Right lobe of liver (tissue), 6 donors: Measurements from ENCODE around the gene SKAP2. TPM values are rescaled to one million over a fixed set of nuclear protein-coding genes. Genes with fewer than 3 reads are reported as not detected.

Experiments
- ATAC-seq, 4 donors: fragments of 200-7000 bp; cut with Tn5 transposase; one replicate each; pipeline ENCODE4 v1.9.1; 2020; ENCODE audit warnings: mild to moderate bottlenecking in 4 of 4, moderate library complexity in 4 of 4
- DNase-seq, 3 donors: peaks; one replicate each; pipeline ENCODE4 v3.0.0-alpha.2; 2020
- H3K27ac ChIP-seq, 3 donors: fragments of 200-600 bp; one replicate each; pipeline ENCODE4 v1.8.0; 2022
- H3K27me3 ChIP-seq, 2 donors: fragments of 200-600 bp; one replicate each; pipeline ENCODE4 v1.8.0; 2022
- H3K36me3 ChIP-seq, 4 donors: fragments of 200-600 bp; sonication (generic) in 1 of 4; one replicate each; pipeline versions ENCODE4 v1.5.1 to v1.8.0; 2017 to 2022; ENCODE audit warnings: control low read depth in 1 of 4
- H3K4me1 ChIP-seq, 4 donors: fragments of 200-600 bp; sonication (generic) in 1 of 4; one replicate each; pipeline versions ENCODE4 v1.5.1 to v1.8.0; 2017 to 2022; ENCODE audit warnings: control low read depth in 1 of 4
- H3K4me3 ChIP-seq, 3 donors: fragments of 200-600 bp; one replicate each; pipeline ENCODE4 v1.8.0; 2022
- H3K9me3 ChIP-seq, 4 donors: fragments of 200-600 bp; sonication (generic) in 1 of 4; one replicate each; pipeline versions ENCODE4 v1.5.1 to v1.8.0; 2017 to 2022; ENCODE audit warnings: control low read depth in 1 of 4
- POLR2A ChIP-seq: fragments of 450-650 bp; IDR thresholded peaks from one replicate; pipeline ENCODE4 v1.6.1; 2017; ENCODE audit warnings: antibody characterized with exemption, mild to moderate bottlenecking
- WGBS: methylation state at CpG from one replicate; pipeline ENCODE4 v1.1.6; 2018; ENCODE audit warnings: low coverage, low lambda C conversion rate; ENCODE audit not compliant: insufficient coverage; ENCODE audit errors: missing lambda C conversion rate; 5-methylcytosine and 5-hydroxymethylcytosine counted together
- intact Hi-C, 2 donors: fragments of 100-400 bp; cut with DNase I; formaldehyde crosslinking; loops; one replicate each; pipeline versions ENCODE4 v1.11.2 to v1.14.1; 2022
- total RNA-seq, 6 experiments: library from RNA; depleted of rRNA in 2 of 6; stranded (reverse); fragments of >200 nt in 2 of 6; fragmentation: NEBNext Ultra II Directional in 3 of 6; extraction: Animal tissue kit (Norgen Biotek cat#: 25700) in 3 of 6; gene quantifications; one replicate each; pipeline versions ENCODE4 v1.1.0 to v1.2.4, GENCODE V29; 2016 to 2023
- TF ChIP-seq, protein P1 (sequence below), 4 donors: fragments of 200-600 bp in 3 of 4; fragments of 450-650 bp in 1 of 4; IDR thresholded peaks; one replicate each; pipeline versions ENCODE4 v1.5.1 to v1.8.0; 2016 to 2022; ENCODE audit warnings: antibody characterized with exemption in 4 of 4, mild to moderate bottlenecking in 2 of 4
- donor health status: DM: no; HTN: yes; CAD: no.
- donor health status: DM: no; HTN: no; CAD: no.
- donor health status: DM: no; HTN: no; CAD: no.
- donor health status: DM: no; HTN: yes; CAD: no.
- donor health status: DM: no; HTN: yes; CAD: no.

Gene SKAP2
- total RNA-seq, 6 experiments from 2014 or later, result 4.7 to 19.6 (median 9.0) TPM

DNA sequence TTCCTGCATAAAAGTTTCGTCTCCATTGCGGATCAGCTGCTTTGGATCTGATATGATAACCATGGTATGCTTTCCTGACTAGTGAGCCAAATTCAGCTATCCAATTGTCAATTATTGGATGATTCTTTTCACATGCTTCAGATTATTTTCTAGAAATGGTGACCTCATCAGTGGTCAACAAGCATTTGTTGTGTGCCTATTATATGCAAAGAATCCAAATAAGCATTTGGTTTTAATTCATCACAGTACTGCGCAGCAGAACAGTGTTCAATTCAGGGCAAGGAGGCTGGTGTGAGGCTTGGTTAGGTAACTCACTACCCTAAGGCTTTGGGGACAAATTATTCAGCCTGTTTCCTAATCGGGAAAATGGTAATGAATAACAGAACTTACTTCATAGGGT lies 200.5 kb downstream of the SKAP2 start:
- no peak for ATAC-seq
- 71% methylated on average over 4 of the region's 4 CpGs for WGBS
- no peaks in the 10 kb centered on the region for H3K27me3 ChIP-seq
- H3K4me1 ChIP-seq, result no peaks in the 10 kb centered on the region
- no peak for TF ChIP-seq POLR2A
- TF ChIP-seq, protein P1, sequence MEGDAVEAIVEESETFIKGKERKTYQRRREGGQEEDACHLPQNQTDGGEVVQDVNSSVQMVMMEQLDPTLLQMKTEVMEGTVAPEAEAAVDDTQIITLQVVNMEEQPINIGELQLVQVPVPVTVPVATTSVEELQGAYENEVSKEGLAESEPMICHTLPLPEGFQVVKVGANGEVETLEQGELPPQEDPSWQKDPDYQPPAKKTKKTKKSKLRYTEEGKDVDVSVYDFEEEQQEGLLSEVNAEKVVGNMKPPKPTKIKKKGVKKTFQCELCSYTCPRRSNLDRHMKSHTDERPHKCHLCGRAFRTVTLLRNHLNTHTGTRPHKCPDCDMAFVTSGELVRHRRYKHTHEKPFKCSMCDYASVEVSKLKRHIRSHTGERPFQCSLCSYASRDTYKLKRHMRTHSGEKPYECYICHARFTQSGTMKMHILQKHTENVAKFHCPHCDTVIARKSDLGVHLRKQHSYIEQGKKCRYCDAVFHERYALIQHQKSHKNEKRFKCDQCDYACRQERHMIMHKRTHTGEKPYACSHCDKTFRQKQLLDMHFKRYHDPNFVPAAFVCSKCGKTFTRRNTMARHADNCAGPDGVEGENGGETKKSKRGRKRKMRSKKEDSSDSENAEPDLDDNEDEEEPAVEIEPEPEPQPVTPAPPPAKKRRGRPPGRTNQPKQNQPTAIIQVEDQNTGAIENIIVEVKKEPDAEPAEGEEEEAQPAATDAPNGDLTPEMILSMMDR (IDR thresholded peaks at IDR 0.05), result no peak
- H3K9me3 ChIP-seq, result no peaks in the 10 kb centered on the region
- no peak for DNase-seq
- no peaks in the 10 kb centered on the region for H3K36me3 ChIP-seq
- intact Hi-C loops, result loop anchor here in 1 of 2 donors (10.0 kb wide), 1 partner anchor 289 kb away; no protein-coding TSS in a partner anchor
- H3K4me3 ChIP-seq, result no peak overlapping the region
- H3K27ac ChIP-seq, result no peak overlapping the region

DNA sequence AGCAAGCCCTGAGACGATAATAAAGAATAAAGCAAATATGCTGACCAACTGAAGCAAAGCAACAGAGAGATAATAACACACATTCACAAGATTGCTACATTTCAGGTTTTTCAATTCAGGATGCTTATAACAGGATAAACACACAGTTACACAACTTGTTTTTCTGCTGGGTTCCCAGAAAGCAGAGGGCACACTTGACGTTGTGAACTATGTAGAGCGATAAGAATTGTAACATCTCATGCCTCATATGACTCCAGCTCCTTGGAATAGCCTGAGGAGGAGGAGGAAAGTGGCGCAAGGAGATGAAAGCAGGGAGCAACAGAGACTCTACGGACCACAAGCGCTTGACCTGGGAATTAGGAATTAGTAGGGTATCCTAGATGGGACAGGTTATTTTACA lies 201.7 kb downstream of the SKAP2 start:
- no peak for TF ChIP-seq POLR2A
- TF ChIP-seq, protein P1 (IDR thresholded peaks at IDR 0.05), result no peak
- WGBS, result 80% methylated on average over 6 of the region's 6 CpGs
- DNase-seq (no peak), ATAC-seq (no peak)
- Histone ChIP-seq H3K27me3 (no peaks in the 10 kb centered on the region), H3K4me1 (no peaks in the 10 kb centered on the region), H3K36me3 (no peaks in the 10 kb centered on the region), H3K9me3 (no peaks in the 10 kb centered on the region), H3K4me3 (no peak overlapping the region), H3K27ac (no peak overlapping the region)
- intact Hi-C loops, result loop anchor here in 1 of 2 donors (10.0 kb wide), 1 partner anchor 288 kb away; no protein-coding TSS in a partner anchor

DNA sequence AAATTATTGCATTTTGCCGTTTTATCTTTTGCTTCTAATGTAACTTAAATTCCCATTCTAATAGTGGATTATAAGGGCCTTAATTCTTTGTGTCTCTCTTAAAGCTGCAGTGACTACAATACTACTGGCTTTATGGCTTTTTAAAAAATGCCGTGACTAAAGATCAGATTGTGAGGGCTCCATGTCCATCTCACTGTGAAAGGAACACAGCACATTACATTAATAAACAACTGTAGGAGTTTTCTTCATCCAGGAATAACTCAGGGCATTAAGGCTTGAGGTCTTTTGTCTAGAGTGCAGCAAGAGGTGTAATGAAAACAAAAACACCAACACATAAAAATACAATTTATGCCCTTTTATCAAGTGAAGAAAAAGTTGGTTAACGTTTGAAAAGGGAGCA lies 205.3 kb downstream of the SKAP2 start:
- Histone ChIP-seq H3K36me3 (no peaks in the 10 kb centered on the region), H3K27ac (no peak overlapping the region), H3K27me3 (peaks cover 0 to 3% of the 10 kb centered on the region in 2 donors), H3K4me3 (no peak overlapping the region), H3K9me3 (no peaks in the 10 kb centered on the region), H3K4me1 (no peaks in the 10 kb centered on the region)
- DNase-seq (no peak), ATAC-seq (no peak)
- intact Hi-C loops, result no loop called here
- TF ChIP-seq POLR2A, result no peak
- TF ChIP-seq, protein P1 (IDR thresholded peaks at IDR 0.05), result no peak
- 73% methylated on average over 3 of the region's 3 CpGs for WGBS

DNA sequence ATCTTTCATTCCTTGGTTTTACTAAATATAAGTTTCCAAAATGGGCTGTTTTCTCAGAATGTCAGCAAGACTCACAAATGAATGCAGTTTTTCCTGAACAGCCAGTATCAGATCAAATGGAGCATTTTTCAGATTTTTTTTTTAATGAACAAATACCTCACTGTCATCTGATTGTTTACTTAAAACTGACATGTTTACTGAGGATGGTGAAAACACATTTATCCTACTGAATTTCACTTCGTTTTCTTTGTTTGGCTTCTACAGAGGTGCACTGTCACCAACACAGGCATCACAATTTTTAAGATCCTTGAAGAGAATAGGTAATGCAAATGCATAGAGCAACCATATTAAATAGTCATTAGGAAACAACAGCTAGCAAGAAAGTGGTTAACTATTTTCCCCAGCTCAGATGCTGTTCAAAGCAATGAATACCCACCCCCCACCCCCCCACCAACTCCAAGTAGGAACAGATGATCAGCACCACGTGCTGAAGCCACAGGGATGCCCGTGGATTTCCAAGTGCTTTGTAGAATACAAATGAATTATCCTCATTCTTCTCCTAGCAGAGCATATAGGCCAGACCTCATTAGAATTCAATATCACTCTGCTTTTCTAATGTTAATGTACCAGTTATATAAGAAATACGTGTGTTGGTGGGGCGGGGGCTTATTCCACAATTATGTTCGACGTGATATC lies 205.9 kb downstream of the SKAP2 start:
- no peaks in the 10 kb centered on the region for H3K36me3 ChIP-seq
- intact Hi-C loops, result no loop called here
- TF ChIP-seq, protein P1 (IDR thresholded peaks at IDR 0.05), result no peak
- TF ChIP-seq POLR2A, result no peak
- no peak overlapping the region for H3K4me3 ChIP-seq
- H3K9me3 ChIP-seq, result no peaks in the 10 kb centered on the region
- H3K27ac ChIP-seq, result no peak overlapping the region
- H3K27me3 ChIP-seq, result peaks cover 0 to 3% of the 10 kb centered on the region in 2 donors
- 76% methylated on average over 7 of the region's 7 CpGs for WGBS
- no peak for ATAC-seq
- no peaks in the 10 kb centered on the region for H3K4me1 ChIP-seq
- no peak for DNase-seq
